Sigmoid colon (tissue), 7 donors: ENCODE results near the gene CEP112. TPM values are rescaled to one million over a fixed set of nuclear protein-coding genes. Genes with fewer than 3 reads are reported as not detected.

Experiments used
- DNase-seq: peaks from one replicate; pipeline ENCODE4 v3.0.0-alpha.2; 2019
- H3K27ac ChIP-seq, 4 donors: fragments of 200-600 bp; sonication (generic); one replicate each; pipeline ENCODE4 v1.5.1; 2016 to 2019; ENCODE audit warnings: mild to moderate bottlenecking in 1 of 4
- H3K27me3 ChIP-seq, 3 donors: fragments of 200-600 bp; sonication (generic); one replicate each; pipeline ENCODE4 v1.5.1; 2019; ENCODE audit warnings: mild to moderate bottlenecking in 1 of 3
- H3K36me3 ChIP-seq, 4 donors: fragments of 200-600 bp; sonication (generic); one replicate each; pipeline ENCODE4 v1.5.1; 2016 to 2019
- H3K4me1 ChIP-seq, 4 donors: fragments of 200-600 bp; sonication (generic); one replicate each; pipeline ENCODE4 v1.5.1; 2017 to 2019
- H3K4me3 ChIP-seq, 4 donors: fragments of 200-600 bp; sonication (generic); one replicate each; pipeline ENCODE4 v1.5.1; 2017 to 2019; ENCODE audit warnings: mild to moderate bottlenecking in 2 of 4, moderate library complexity in 1 of 4
- H3K9me3 ChIP-seq, 4 donors: fragments of 200-600 bp in 3 of 4; sonication (generic) in 3 of 4; one replicate each; pipeline versions ENCODE4 v1.5.1 to v1.6.1; 2013 to 2019
- CTCF ChIP-seq, 4 experiments: fragments of 450-650 bp in 3 of 4; fragments of 200-600 bp in 1 of 4; IDR thresholded peaks; one replicate each; pipeline ENCODE4 v1.5.1; 2016 to 2019; ENCODE audit warnings: antibody characterized with exemption in 4 of 4, mild to moderate bottlenecking in 3 of 4, moderate library complexity in 2 of 4
- EP300 ChIP-seq, 4 donors: sonication (generic); formaldehyde crosslinking; IDR thresholded peaks; one replicate each; pipeline ENCODE4 v1.6.1; 2017; ENCODE audit warnings: antibody characterized with exemption in 4 of 4
- POLR2A ChIP-seq, 2 donors: fragments of 450-650 bp; IDR thresholded peaks; one replicate each; pipeline ENCODE4 v1.6.1; 2016; ENCODE audit warnings: antibody characterized with exemption in 2 of 2, mild to moderate bottlenecking in 2 of 2, moderate library complexity in 2 of 2
- POLR2AphosphoS5 ChIP-seq, 4 donors: sonication (generic); formaldehyde crosslinking; IDR thresholded peaks; one replicate each; pipeline ENCODE4 v1.6.1; 2017; ENCODE audit warnings: antibody characterized with exemption in 4 of 4
- WGBS, 2 donors: extraction: QIAGEN DNeasy Blood & Tissue Kit; methylation state at CpG; one replicate each; pipeline ENCODE4 v1.1.7; 2013; 5-methylcytosine and 5-hydroxymethylcytosine counted together
- intact Hi-C: fragments of 100-400 bp; cut with DNase I; formaldehyde crosslinking; loops from one replicate; pipeline ENCODE4 v1.15.1; 2023
- polyA plus RNA-seq, 3 donors: library from polyadenylated mRNA; stranded (reverse); fragments of 200-250 nt; gene quantifications; one replicate each; pipeline ENCODE4 v1.2.3, GENCODE V29; 2013
- total RNA-seq, 4 donors: library from RNA; depleted of rRNA; stranded (reverse); fragments of >200 nt; gene quantifications; one replicate each; pipeline ENCODE4 v1.1.0, GENCODE V29; 2016
- donor health status: healthy with polysubstance abuse.
- donor health status: Bipolar disorder and iron deficiency.
- donor health status: healthy.

CEP112 gene
- total and polyA plus RNA-seq, 7 donors = 0.92 to 29.1 (median 15.1) TPM

GRCh38 chr17:65743308-65743655, 448.7 kb downstream of the CEP112 start:
- intact Hi-C loops = no loop called here
- no peak overlapping the region for H3K4me3 ChIP-seq
- WGBS, 2 donors = 61 to 65% methylated on average over 1 of the region's 1 CpG
- H3K36me3 ChIP-seq = no peaks in the 10 kb centered on the region
- no peak for TF ChIP-seq POLR2AphosphoS5 (IDR thresholded peaks at IDR 0.05)
- no peak for TF ChIP-seq POLR2A (IDR thresholded peaks at IDR 0.05)
- TF ChIP-seq CTCF (IDR thresholded peaks at IDR 0.05) = no peak
- no peak for DNase-seq
- H3K9me3 ChIP-seq = no peaks in the 10 kb centered on the region
- H3K27ac ChIP-seq = peak overlapping the region; percentile 1 to 59 (median 48)
- H3K27me3 ChIP-seq = no peaks in the 10 kb centered on the region
- H3K4me1 ChIP-seq = peaks cover 0 to 25% (median 19%) of the 10 kb centered on the region in 4 donors

- TF ChIP-seq POLR2AphosphoS5 (IDR thresholded peaks at IDR 0.05) (no peak), CTCF (IDR thresholded peaks at IDR 0.05) (no peak), EP300 (IDR thresholded peaks at IDR 0.05) (no peak), POLR2A (IDR thresholded peaks at IDR 0.05) (no peak)
- Histone ChIP-seq H3K27me3 (no peaks in the 10 kb centered on the region), H3K27ac (peak overlapping the region; percentile 1 to 59 (median 48)), H3K36me3 (no peaks in the 10 kb centered on the region), H3K4me1 (peaks cover 0 to 25% (median 19%) of the 10 kb centered on the region in 4 donors), H3K4me3 (no peak overlapping the region), H3K9me3 (no peaks in the 10 kb centered on the region)
- WGBS, 2 donors = 72 to 86% methylated on average over 6 of the region's 6 CpGs
- intact Hi-C loops = no loop called here
- DNase-seq = no peak
Observed at GRCh38 chr17:65742403-65743307, 449.3 kb downstream of the CEP112 start.

GRCh38 chr17:65741710-65742109, 450.2 kb downstream of the CEP112 start:
- WGBS, 2 donors = 66 to 79% methylated on average over 1 of the region's 1 CpG
- Histone ChIP-seq H3K4me1 (peaks cover 0 to 25% (median 19%) of the 10 kb centered on the region in 4 donors), H3K27ac (peak overlapping the region in 1 of 4 donors; percentile 59), H3K36me3 (no peaks in the 10 kb centered on the region), H3K9me3 (no peaks in the 10 kb centered on the region), H3K27me3 (no peaks in the 10 kb centered on the region), H3K4me3 (no peak overlapping the region)
- DNase-seq = no peak
- TF ChIP-seq POLR2A (IDR thresholded peaks at IDR 0.05) (no peak), POLR2AphosphoS5 (IDR thresholded peaks at IDR 0.05) (no peak), EP300 (IDR thresholded peaks at IDR 0.05) (no peak), CTCF (IDR thresholded peaks at IDR 0.05) (no peak)
- intact Hi-C loops = no loop called here

GRCh38 chr17:65739034-65739433, 452.9 kb downstream of the CEP112 start:
- Histone ChIP-seq H3K4me3 (no peak overlapping the region), H3K4me1 (peaks cover 0 to 24% (median 19%) of the 10 kb centered on the region in 4 donors), H3K9me3 (no peaks in the 10 kb centered on the region), H3K36me3 (no peaks in the 10 kb centered on the region), H3K27ac (no peak overlapping the region), H3K27me3 (no peaks in the 10 kb centered on the region)
- TF ChIP-seq CTCF (IDR thresholded peaks at IDR 0.05) = no peak
- no peak for DNase-seq
- intact Hi-C loops = no loop called here
